ENCODE results near the gene NOL4L. TPM values are rescaled to one million over a fixed set of nuclear protein-coding genes. Genes with fewer than 3 reads are reported as not detected.
A peak's percentile ranks its signal among the peaks of the same experiment; 100 is the strongest.
"Not testable (repeated sequence)": the region's sequence is repeated elsewhere in the genome, so short reads cannot be mapped to it uniquely, and the experiment has no call there.

Gene NOL4L
- total RNA-seq, 1 experiment from 2014 or later: 31.7 TPM

DNA sequence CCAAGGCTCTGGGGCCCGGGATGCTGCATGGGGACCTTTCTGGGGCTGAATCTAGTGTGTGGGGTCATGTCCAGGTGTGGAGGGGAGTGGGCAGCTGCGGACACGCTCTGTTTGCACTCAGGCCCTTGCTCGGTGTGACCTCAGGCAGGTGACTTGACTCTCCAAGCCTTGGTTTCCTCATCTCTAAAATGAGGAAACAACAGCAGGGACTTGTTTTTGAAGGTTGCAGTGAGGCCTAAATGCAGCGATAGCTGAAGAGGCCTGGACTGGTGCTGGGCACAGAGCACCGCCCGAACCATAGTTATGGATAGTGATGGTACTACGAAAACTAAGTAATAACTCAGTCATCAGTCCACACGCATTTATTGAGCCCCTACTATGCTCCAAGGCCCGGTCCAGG lies 91.8 kb downstream of the NOL4L start:
- no peaks in the 10 kb centered on the region for H3K79me1 ChIP-seq (ENCODE audit: insufficient read depth, low read depth, low read length, poor library complexity, severe bottlenecking)
- H4K5ac ChIP-seq (ENCODE audit: insufficient read length, low read depth, low read length): no peak overlapping the region
- H2BK20ac ChIP-seq (ENCODE audit: low read depth, low read length, poor library complexity, severe bottlenecking): no peak overlapping the region
- H3T11ph ChIP-seq (ENCODE audit: low read length): no peak overlapping the region
- no peak for DNase-seq
- no peak overlapping the region for H2BK5ac ChIP-seq (ENCODE audit: insufficient read length, low read length)
- no peak overlapping the region for H3K9ac ChIP-seq (ENCODE audit: extremely low read depth, insufficient read length, low read length)
- no peak overlapping the region for H2AK5ac ChIP-seq (ENCODE audit: insufficient read length, low read length)
- no peaks in the 10 kb centered on the region for H3K23me2 ChIP-seq (ENCODE audit: insufficient read length, low read depth, low read length, poor library complexity, severe bottlenecking)
- H3K56ac ChIP-seq (ENCODE audit: insufficient read length, low read depth, low read length): no peak overlapping the region
- no peak overlapping the region for H2AFZ ChIP-seq (ENCODE audit: low read length)
- H3K18ac ChIP-seq (ENCODE audit: insufficient read length, low read depth, low read length): no peak overlapping the region
- H3K27me3 ChIP-seq (ENCODE audit: insufficient read depth, low read length): no peaks in the 10 kb centered on the region
- H3K14ac ChIP-seq (ENCODE audit: insufficient read depth, low read length): no peak overlapping the region
- no peak overlapping the region for H2BK15ac ChIP-seq (ENCODE audit: low read depth, low read length)
- no peaks in the 10 kb centered on the region for H3K36me3 Mint-ChIP-seq (ENCODE audit: insufficient read depth in 1 of 3, low read depth in 3 of 3)
- no CpG with 5 or more reads among the region's 10 CpGs for WGBS (ENCODE audit: extremely low coverage, insufficient read length, low lambda C conversion rate)
- no peaks in the 10 kb centered on the region; the same call in 1 of the 2 replicates for H3K4me1 ChIP-seq (ENCODE audit: insufficient read depth, low read length)
- H2BK120ac ChIP-seq (ENCODE audit: low read depth, low read length, poor library complexity, severe bottlenecking): no peak overlapping the region
- no peak overlapping the region for H3K4me2 ChIP-seq (ENCODE audit: insufficient read depth, insufficient read length, low read length)
- no peak overlapping the region for H3K23ac ChIP-seq (ENCODE audit: insufficient read length, low read depth, low read length)
- H3K4me1 Mint-ChIP-seq: peaks cover 17 to 23% of the 10 kb centered on the region in 2 experiments
- no peak overlapping the region for H3K27ac ChIP-seq (ENCODE audit: insufficient read length, low read depth, low read length)
- H4K91ac ChIP-seq (ENCODE audit: insufficient read length, low read depth, low read length): no peak overlapping the region
- TF ChIP-seq, protein P1, sequence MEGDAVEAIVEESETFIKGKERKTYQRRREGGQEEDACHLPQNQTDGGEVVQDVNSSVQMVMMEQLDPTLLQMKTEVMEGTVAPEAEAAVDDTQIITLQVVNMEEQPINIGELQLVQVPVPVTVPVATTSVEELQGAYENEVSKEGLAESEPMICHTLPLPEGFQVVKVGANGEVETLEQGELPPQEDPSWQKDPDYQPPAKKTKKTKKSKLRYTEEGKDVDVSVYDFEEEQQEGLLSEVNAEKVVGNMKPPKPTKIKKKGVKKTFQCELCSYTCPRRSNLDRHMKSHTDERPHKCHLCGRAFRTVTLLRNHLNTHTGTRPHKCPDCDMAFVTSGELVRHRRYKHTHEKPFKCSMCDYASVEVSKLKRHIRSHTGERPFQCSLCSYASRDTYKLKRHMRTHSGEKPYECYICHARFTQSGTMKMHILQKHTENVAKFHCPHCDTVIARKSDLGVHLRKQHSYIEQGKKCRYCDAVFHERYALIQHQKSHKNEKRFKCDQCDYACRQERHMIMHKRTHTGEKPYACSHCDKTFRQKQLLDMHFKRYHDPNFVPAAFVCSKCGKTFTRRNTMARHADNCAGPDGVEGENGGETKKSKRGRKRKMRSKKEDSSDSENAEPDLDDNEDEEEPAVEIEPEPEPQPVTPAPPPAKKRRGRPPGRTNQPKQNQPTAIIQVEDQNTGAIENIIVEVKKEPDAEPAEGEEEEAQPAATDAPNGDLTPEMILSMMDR (conservative IDR thresholded peaks at IDR 0.05): no peak
- no peak overlapping the region for H3K4ac ChIP-seq (ENCODE audit: low read depth, low read length)
- H3K9me3 Mint-ChIP-seq: peaks cover 2 to 3% of the 10 kb centered on the region in 2 experiments; a peak in 3 of 5 replicates
- H4K8ac ChIP-seq (replicated peaks; ENCODE audit: insufficient read length, low read depth, low read length): no peak overlapping the region
- 0 out of 7 replicates have a peak overlapping the region, but pooled peaks of 1 of the 3 experiments have one; percentile 27 for H3K27ac Mint-ChIP-seq
- peaks cover 16% of the 10 kb centered on the region for H3K27me3 Mint-ChIP-seq (ENCODE audit: low read depth)
- H2BK12ac ChIP-seq (ENCODE audit: insufficient read length, low read depth, low read length): no peak overlapping the region
- H3K9me3 ChIP-seq (ENCODE audit: control insufficient read depth, low read depth, low read length): no peaks in the 10 kb centered on the region
- no peak overlapping the region for H3K4me3 Mint-ChIP-seq
- no peaks in the 10 kb centered on the region for H3K79me2 ChIP-seq (ENCODE audit: insufficient read depth, low read length)
- no peaks in the 10 kb centered on the region for H4K20me1 ChIP-seq (ENCODE audit: control insufficient read depth, insufficient read depth, insufficient read length)

DNA sequence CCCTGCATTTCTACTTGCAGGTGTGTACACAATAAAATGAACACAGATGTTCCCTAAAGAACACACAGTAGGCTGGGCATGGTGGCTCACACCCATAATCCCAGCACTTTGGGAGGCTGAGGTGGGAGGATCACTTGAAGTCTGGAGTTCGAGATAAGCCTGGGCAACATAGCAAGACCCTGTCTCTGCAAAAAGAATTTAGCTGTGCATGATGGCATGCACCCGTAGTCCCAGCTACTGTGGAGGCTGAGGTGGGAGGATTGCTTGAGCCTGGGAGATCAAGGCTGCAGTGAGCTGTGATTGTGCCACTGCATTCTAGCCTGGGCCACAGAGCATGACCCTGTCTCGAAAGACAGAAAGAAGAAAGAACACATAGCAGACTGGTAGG lies 93.4 kb downstream of the NOL4L start:
- not testable (repeated sequence) for H2BK12ac ChIP-seq (ENCODE audit: insufficient read length, low read depth, low read length); H2BK20ac ChIP-seq (ENCODE audit: low read depth, low read length, poor library complexity, severe bottlenecking); H2AK5ac ChIP-seq (ENCODE audit: insufficient read length, low read length); H3K27ac ChIP-seq (ENCODE audit: insufficient read length, low read depth, low read length); H3K4me2 ChIP-seq (ENCODE audit: insufficient read depth, insufficient read length, low read length); H2BK120ac ChIP-seq (ENCODE audit: low read depth, low read length, poor library complexity, severe bottlenecking); H3K79me1 ChIP-seq (ENCODE audit: insufficient read depth, low read depth, low read length, poor library complexity, severe bottlenecking); H4K8ac ChIP-seq (replicated peaks; ENCODE audit: insufficient read length, low read depth, low read length); H3K4me3 Mint-ChIP-seq; H3K9ac ChIP-seq (ENCODE audit: extremely low read depth, insufficient read length, low read length); H2AFZ ChIP-seq (ENCODE audit: low read length); H3K36me3 Mint-ChIP-seq (ENCODE audit: insufficient read depth in 1 of 3, low read depth in 3 of 3); H2BK15ac ChIP-seq (ENCODE audit: low read depth, low read length); H3K79me2 ChIP-seq (ENCODE audit: insufficient read depth, low read length); H2BK5ac ChIP-seq (ENCODE audit: insufficient read length, low read length); H3K18ac ChIP-seq (ENCODE audit: insufficient read length, low read depth, low read length); H4K5ac ChIP-seq (ENCODE audit: insufficient read length, low read depth, low read length); H3K23me2 ChIP-seq (ENCODE audit: insufficient read length, low read depth, low read length, poor library complexity, severe bottlenecking); H3K27me3 ChIP-seq (ENCODE audit: insufficient read depth, low read length); H3K27ac Mint-ChIP-seq; H3K4me1 Mint-ChIP-seq; H3K4ac ChIP-seq (ENCODE audit: low read depth, low read length); H3K9me3 Mint-ChIP-seq; DNase-seq; H3T11ph ChIP-seq (ENCODE audit: low read length); H4K91ac ChIP-seq (ENCODE audit: insufficient read length, low read depth, low read length); H3K23ac ChIP-seq (ENCODE audit: insufficient read length, low read depth, low read length); H3K14ac ChIP-seq (ENCODE audit: insufficient read depth, low read length); H4K20me1 ChIP-seq (ENCODE audit: control insufficient read depth, insufficient read depth, insufficient read length); H3K9me3 ChIP-seq (ENCODE audit: control insufficient read depth, low read depth, low read length); H3K56ac ChIP-seq (ENCODE audit: insufficient read length, low read depth, low read length); H3K4me1 ChIP-seq (ENCODE audit: insufficient read depth, low read length)
- H3K27me3 Mint-ChIP-seq (ENCODE audit: low read depth): peaks cover 30% of the 10 kb centered on the region
- no CpG with 5 or more reads among the region's 3 CpGs for whole genome bisulfite sequencing (ENCODE audit: extremely low coverage, insufficient read length, low lambda C conversion rate)
